ENCODE measurements around the gene UNC13B. TPM values are rescaled to one million over a fixed set of nuclear protein-coding genes. Genes with fewer than 3 reads are reported as not detected.

UNC13B gene
- total and polyA plus RNA-seq, 2 experiments from 2014 or later = 8.7 to 52.1 TPM

- no peak for TF ChIP-seq ZNF462 (CRISPR knock-in tag; IDR thresholded peaks at IDR 0.05)
Measured at GRCh38 chr9:35254984-35255857, 93.4 kb downstream of the UNC13B start (continued).

- peaks cover 2% of the 10 kb centered on the region for H3K27me3 Mint-ChIP-seq (ENCODE audit: insufficient read depth, low read depth, poor library complexity)
- Histone ChIP-seq H3F3A (replicated peaks; ENCODE audit: low read depth) (no peaks in the 10 kb centered on the region), H3K4me2 (no peak overlapping the region), H3K79me2 (replicated peaks; ENCODE audit: insufficient read depth) (no peaks in the 10 kb centered on the region), H3K4me1 (ENCODE audit: insufficient read depth) (no peaks in the 10 kb centered on the region), H3K27ac (ENCODE audit: low read depth) (0 out of 2 replicates have a peak overlapping the region, but pooled peaks have one; percentile 5), H3K9me2 (ENCODE audit: insufficient read depth) (no peaks in the 10 kb centered on the region), H2AFZ (no peak overlapping the region), H3K4me3 (no peak overlapping the region), H3K36me3 (ENCODE audit: insufficient read depth) (no peaks in the 10 kb centered on the region), H4K20me1 (replicated peaks; ENCODE audit: insufficient read depth) (no peaks in the 10 kb centered on the region), H3K27me3 (ENCODE audit: insufficient read depth) (no peaks in the 10 kb centered on the region)
- no peaks in the 10 kb centered on the region for H3K36me3 Mint-ChIP-seq (ENCODE audit: low read depth)
- ATAC-seq (no peak), DNase-seq (ENCODE audit: low spot score) (no peak)
- no peak overlapping the region for H3K27ac Mint-ChIP-seq
- no peaks in the 10 kb centered on the region for H3K9me3 Mint-ChIP-seq
- H3K4me1 Mint-ChIP-seq = peaks cover 8% of the 10 kb centered on the region
- H3K4me3 Mint-ChIP-seq = no peak overlapping the region
- TF ChIP-seq ZNF114 (CRISPR knock-in tag; IDR thresholded peaks at IDR 0.05) (no peak), REST (IDR thresholded peaks at IDR 0.05; ENCODE audit: unreplicated experiment) (no peak), ZNF331 (CRISPR knock-in tag; IDR thresholded peaks at IDR 0.05; ENCODE audit: low read depth) (no peak)
Measured at GRCh38 chr9:35257986-35258659, 96.3 kb downstream of the UNC13B start.
